BJ (cell line): ENCODE measurements around the gene COA8. TPM values are rescaled to one million over a fixed set of nuclear protein-coding genes. Genes with fewer than 3 reads are reported as not detected.

Source experiments
- CTCF ChIA-PET: fragments of 350-600 bp; formaldehyde crosslinking; extraction: SDS; loops from one replicate; lab custom pipeline; 2021; ENCODE audit warnings: antibody characterized with exemption, inconsistent platforms; lab: Yijun Ruan, JAX
- POLR2A ChIA-PET: fragments of 300-600 bp; sonication (Branson Sonifier 250); formaldehyde crosslinking; extraction: SDS; loops from one replicate; lab custom pipeline; 2021; ENCODE audit warnings: antibody characterized with exemption; lab: Charles Lee
- DNase-seq: peaks from one replicate; pipeline ENCODE4 v3.0.0-alpha.2; 2011; ENCODE audit warnings: low read depth
- H3K27me3 ChIP-seq: 2 replicates; pipeline ENCODE4 v1.6.0; 2011; ENCODE audit warnings: low read length; ENCODE audit not compliant: control insufficient read depth, insufficient read depth
- H3K36me3 ChIP-seq: 2 replicates; pipeline ENCODE4 v1.5.1; 2011; ENCODE audit warnings: low read length; ENCODE audit not compliant: control insufficient read depth, insufficient read depth
- H3K4me3 ChIP-seq: 2 replicates; pipeline ENCODE4 v1.5.1; 2011; ENCODE audit warnings: low read depth, mild to moderate bottlenecking, control low read depth, low read length
- polyA plus RNA-seq: library from polyadenylated mRNA; depleted of rRNA; stranded (reverse); fragments of >200 nt; gene quantifications from 2 replicates; pipeline ENCODE4 v1.2.3, GENCODE V29; 2011
- TF ChIP-seq, protein P1 (sequence below): IDR thresholded peaks from 2 replicates; pipeline ENCODE4 v1.5.1; 2011; ENCODE audit warnings: low read depth, mild to moderate bottlenecking, control low read depth, inconsistent platforms, low read length, moderate library complexity; ENCODE audit not compliant: insufficient read depth

The COA8 gene
- polyA plus RNA-seq, 1 experiment, result 16.9 TPM

DNA sequence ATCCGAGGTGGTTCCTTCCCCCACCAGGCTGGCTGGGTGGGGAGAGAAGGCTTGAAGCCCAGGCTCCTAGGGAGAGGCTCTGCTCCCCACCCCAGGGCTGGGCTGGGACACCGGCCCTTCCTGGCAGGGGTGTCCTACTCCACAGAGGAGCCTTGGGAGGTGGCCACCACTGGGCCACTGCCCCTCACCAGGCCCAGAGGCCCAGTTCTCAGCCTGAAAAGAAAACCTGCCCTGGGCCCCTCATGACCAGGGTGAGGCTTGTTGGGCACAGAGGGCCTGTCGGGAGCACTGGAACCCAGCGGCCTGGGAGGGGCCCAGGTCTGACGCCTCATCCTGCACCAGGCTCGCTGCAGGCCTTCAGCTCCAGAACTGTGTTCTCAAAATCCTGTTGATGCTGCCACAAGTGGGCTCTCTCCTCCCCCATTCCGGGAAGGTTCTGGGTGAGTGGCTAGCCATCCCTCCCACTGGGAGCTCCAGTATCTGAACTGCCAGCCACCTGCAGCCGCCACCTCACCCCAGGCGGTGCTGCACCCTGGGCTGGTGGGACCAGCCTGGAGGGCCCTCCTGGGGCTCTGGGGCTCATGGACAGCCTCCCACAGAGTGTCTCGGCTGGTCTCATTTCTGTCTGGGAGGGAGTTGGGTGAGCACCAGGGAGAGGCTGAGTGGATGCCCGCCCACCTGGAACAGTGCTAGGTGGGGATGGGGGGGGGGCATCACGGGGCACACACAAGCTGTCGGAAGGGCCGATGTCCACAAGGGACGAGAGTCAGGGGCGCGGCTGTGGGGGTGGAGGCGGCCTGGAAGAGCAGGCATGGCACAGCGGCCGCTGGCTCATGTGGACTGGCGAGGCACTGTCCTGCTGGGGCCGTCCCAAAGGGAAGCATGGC is 12.1 kb upstream of the COA8 start:
- POLR2A ChIA-PET, result no interaction called here

DNA sequence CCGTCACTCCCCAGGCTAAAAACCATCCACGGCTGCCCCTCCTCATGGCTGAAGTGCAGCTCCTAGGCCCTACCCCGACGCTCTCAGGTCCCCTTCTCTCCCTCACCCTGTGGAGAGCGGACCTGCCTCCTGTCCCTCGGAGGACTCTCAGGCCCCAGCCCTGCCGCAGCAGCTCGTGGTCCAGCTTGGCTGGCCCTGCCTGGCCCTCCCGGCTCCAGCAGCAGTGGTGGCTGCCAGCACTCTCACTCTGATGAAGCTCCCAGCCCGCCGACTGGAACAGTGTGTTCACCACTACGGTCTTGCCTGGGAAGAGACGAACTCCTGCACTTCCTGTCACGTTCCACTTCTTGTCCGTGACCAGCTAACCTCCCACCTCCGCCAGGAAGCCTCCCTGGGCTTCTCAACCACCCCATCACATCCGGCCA is 11.4 kb upstream of the COA8 start:
- ChIA-PET CTCF (interaction anchor here (0.6 to 15.2 kb wide), 5 partner anchors 9 to 475 kb away, joined by 4 to 228 read pairs (median 6); partner anchors contain the start of gene CKB), POLR2A (interaction anchor here (0.6 kb wide), 1 partner anchor 45 kb away, joined by 3 read pairs; no protein-coding TSS in a partner anchor)
- Histone ChIP-seq H3K4me3 (no peak overlapping the region), H3K27me3 (no peaks in the 10 kb centered on the region), H3K36me3 (no peaks in the 10 kb centered on the region)
- no peak for DNase-seq
- TF ChIP-seq, protein P1, sequence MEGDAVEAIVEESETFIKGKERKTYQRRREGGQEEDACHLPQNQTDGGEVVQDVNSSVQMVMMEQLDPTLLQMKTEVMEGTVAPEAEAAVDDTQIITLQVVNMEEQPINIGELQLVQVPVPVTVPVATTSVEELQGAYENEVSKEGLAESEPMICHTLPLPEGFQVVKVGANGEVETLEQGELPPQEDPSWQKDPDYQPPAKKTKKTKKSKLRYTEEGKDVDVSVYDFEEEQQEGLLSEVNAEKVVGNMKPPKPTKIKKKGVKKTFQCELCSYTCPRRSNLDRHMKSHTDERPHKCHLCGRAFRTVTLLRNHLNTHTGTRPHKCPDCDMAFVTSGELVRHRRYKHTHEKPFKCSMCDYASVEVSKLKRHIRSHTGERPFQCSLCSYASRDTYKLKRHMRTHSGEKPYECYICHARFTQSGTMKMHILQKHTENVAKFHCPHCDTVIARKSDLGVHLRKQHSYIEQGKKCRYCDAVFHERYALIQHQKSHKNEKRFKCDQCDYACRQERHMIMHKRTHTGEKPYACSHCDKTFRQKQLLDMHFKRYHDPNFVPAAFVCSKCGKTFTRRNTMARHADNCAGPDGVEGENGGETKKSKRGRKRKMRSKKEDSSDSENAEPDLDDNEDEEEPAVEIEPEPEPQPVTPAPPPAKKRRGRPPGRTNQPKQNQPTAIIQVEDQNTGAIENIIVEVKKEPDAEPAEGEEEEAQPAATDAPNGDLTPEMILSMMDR, result no peak

More for the DNA sequence above, 12.1 kb upstream of the COA8 start:
- CTCF ChIA-PET, result interaction anchor here (0.6 to 15.2 kb wide), 4 partner anchors 8 to 475 kb away, joined by 4 to 228 read pairs (median 9); partner anchors contain the start of gene CKB
- Histone ChIP-seq H3K27me3 (no peaks in the 10 kb centered on the region), H3K36me3 (no peaks in the 10 kb centered on the region), H3K4me3 (no peak overlapping the region)
- DNase-seq, result no peak
- TF ChIP-seq, protein P1, result no peak

GRCh38 chr14:103552011-103552845 is 10.5 kb upstream of the COA8 start:
- no peak for DNase-seq
- ChIA-PET CTCF (interaction anchor here (1.6 to 15.2 kb wide), 3 partner anchors 10 to 33 kb away, joined by 6 to 228 read pairs (median 14); partner anchors contain the start of gene CKB), POLR2A (interaction anchor here (0.6 kb wide), 1 partner anchor 46 kb away, joined by 3 read pairs; no protein-coding TSS in a partner anchor)
- Histone ChIP-seq H3K4me3 (no peak overlapping the region), H3K27me3 (no peaks in the 10 kb centered on the region), H3K36me3 (no peaks in the 10 kb centered on the region)
- TF ChIP-seq, protein P1, result no peak

- no peak for DNase-seq
- POLR2A ChIA-PET, result no interaction called here
- CTCF ChIA-PET, result interaction anchor here (1.0 to 15.2 kb wide), 4 partner anchors 10 to 162 kb away, joined by 3 to 228 read pairs (median 10); partner anchors contain the start of gene CKB
- H3K4me3 ChIP-seq, result no peak overlapping the region
- TF ChIP-seq, protein P1, result no peak
- no peaks in the 10 kb centered on the region for H3K36me3 ChIP-seq
- H3K27me3 ChIP-seq, result no peaks in the 10 kb centered on the region
Measured at GRCh38 chr14:103552846-103553210, 9.9 kb upstream of the COA8 start.
